ENCODE results near the gene SRP19. TPM values are rescaled to one million over a fixed set of nuclear protein-coding genes. Genes with fewer than 3 reads are reported as not detected.

The SRP19 gene
- total RNA-seq, 1 experiment from 2014 or later: 42.9 TPM

DNA sequence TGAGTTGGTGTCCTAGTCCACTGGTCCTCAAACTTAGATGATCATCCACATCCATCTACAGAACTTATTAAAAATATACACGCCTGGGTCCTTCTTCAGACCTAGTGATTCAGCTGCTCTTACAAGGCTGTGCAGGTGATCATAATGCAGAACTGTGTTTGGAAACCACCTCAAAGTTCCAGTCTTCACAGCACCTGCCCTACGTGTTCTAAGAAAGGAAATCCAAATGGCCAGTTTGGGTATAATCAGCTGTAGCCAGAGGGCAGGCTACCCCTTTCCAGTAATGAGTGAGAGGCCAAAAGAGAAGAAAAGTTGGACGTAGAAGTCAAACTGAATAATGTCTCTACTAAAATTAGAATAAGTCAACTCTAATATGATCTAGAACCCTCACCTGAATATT, 45.5 kb downstream of the SRP19 start:
- TF ChIP-seq, protein P1, sequence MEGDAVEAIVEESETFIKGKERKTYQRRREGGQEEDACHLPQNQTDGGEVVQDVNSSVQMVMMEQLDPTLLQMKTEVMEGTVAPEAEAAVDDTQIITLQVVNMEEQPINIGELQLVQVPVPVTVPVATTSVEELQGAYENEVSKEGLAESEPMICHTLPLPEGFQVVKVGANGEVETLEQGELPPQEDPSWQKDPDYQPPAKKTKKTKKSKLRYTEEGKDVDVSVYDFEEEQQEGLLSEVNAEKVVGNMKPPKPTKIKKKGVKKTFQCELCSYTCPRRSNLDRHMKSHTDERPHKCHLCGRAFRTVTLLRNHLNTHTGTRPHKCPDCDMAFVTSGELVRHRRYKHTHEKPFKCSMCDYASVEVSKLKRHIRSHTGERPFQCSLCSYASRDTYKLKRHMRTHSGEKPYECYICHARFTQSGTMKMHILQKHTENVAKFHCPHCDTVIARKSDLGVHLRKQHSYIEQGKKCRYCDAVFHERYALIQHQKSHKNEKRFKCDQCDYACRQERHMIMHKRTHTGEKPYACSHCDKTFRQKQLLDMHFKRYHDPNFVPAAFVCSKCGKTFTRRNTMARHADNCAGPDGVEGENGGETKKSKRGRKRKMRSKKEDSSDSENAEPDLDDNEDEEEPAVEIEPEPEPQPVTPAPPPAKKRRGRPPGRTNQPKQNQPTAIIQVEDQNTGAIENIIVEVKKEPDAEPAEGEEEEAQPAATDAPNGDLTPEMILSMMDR (conservative IDR thresholded peaks at IDR 0.05; ENCODE audit: low read depth, low read length): no peak
- TF ChIP-seq EZH2phosphoT487 (IDR thresholded peaks at IDR 0.05; ENCODE audit: borderline replicate concordance, low read length): no peak
- TF ChIP-seq EZH2 (IDR thresholded peaks at IDR 0.05; ENCODE audit: low read length, unreplicated experiment): no peak
- no peak for DNase-seq
- intact Hi-C loops (cut with micrococcal nuclease): no loop called here

DNA sequence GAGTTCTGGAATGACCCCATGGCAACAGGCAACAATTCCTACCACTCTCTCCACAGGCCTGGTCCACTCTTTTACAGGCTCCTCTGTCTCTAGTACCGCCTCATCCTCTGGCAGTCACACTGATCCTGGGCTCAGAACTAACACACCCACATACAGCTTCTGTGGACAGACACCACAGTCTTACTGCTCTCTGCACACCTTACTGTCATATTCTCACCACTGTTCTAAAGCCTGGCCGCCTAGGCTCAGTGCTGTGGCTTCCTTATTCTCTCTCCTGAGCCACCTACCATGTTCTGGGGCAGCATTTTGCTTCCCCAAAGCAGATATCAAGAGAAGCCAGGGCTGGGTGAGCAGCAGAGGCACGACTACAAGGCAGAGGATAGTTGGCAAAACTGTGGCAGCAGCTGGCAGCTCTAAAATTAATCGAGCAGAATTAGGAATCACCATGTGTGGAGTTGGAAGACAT, 46.1 kb downstream of the SRP19 start:
- Histone ChIP-seq H3K9ac (ENCODE audit: low read length) (no peak overlapping the region), H3K4me1 (ENCODE audit: insufficient read depth, low read length) (no peaks in the 10 kb centered on the region), H3F3A (ENCODE audit: low read length, unreplicated experiment) (no peaks in the 10 kb centered on the region), H3K27me3 (ENCODE audit: low read length) (no peaks in the 10 kb centered on the region), H2AFZ (ENCODE audit: low read length) (no peak overlapping the region), H3K4me2 (ENCODE audit: low read length) (no peak overlapping the region), H3K9me3 (ENCODE audit: low read length) (no peaks in the 10 kb centered on the region), H4K20me1 (ENCODE audit: low read length) (no peaks in the 10 kb centered on the region), H3K4me3 (ENCODE audit: low read length) (no peak overlapping the region), H3K27ac (ENCODE audit: low read length) (no peak overlapping the region), H3K9me2 (replicated peaks; ENCODE audit: low read length) (no peaks in the 10 kb centered on the region), H3K36me3 (ENCODE audit: low read depth, low read length) (peaks cover 11% of the 10 kb centered on the region), H3K79me2 (ENCODE audit: low read length) (0 out of 2 replicates have a peak, but pooled peaks cover 7% of the 10 kb centered on the region)
- intact Hi-C loops (cut with micrococcal nuclease): no loop called here
- DNase-seq (no peak), ATAC-seq (no peak)
- BruUV-seq (replicated peaks): no TSS peak
- ChIA-PET POLR2A (ENCODE audit: unreplicated experiment) (no interaction called here), CTCF (no interaction called here)
- TF ChIP-seq EZH2phosphoT487 (IDR thresholded peaks at IDR 0.05; ENCODE audit: borderline replicate concordance, low read length) (no peak), EZH2 (IDR thresholded peaks at IDR 0.05; ENCODE audit: low read length, unreplicated experiment) (no peak)
- TF ChIP-seq, protein P1 (conservative IDR thresholded peaks at IDR 0.05; ENCODE audit: low read depth, low read length): no peak

More for the DNA sequence above, 45.5 kb downstream of the SRP19 start:
- Histone ChIP-seq H3K36me3 (ENCODE audit: low read depth, low read length) (peaks cover 11% of the 10 kb centered on the region), H3K9me3 (ENCODE audit: low read length) (no peaks in the 10 kb centered on the region), H3K27ac (ENCODE audit: low read length) (no peak overlapping the region), H4K20me1 (ENCODE audit: low read length) (no peaks in the 10 kb centered on the region), H3K27me3 (ENCODE audit: low read length) (no peaks in the 10 kb centered on the region), H2AFZ (ENCODE audit: low read length) (no peak overlapping the region), H3K79me2 (ENCODE audit: low read length) (0 out of 2 replicates have a peak, but pooled peaks cover 7% of the 10 kb centered on the region), H3K9ac (ENCODE audit: low read length) (no peak overlapping the region), H3K4me1 (ENCODE audit: insufficient read depth, low read length) (no peaks in the 10 kb centered on the region), H3K9me2 (replicated peaks; ENCODE audit: low read length) (no peaks in the 10 kb centered on the region), H3F3A (ENCODE audit: low read length, unreplicated experiment) (no peaks in the 10 kb centered on the region), H3K4me2 (ENCODE audit: low read length) (no peak overlapping the region), H3K4me3 (ENCODE audit: low read length) (no peak overlapping the region)
- ChIA-PET CTCF (no interaction called here), POLR2A (ENCODE audit: unreplicated experiment) (no interaction called here)
- no peak for ATAC-seq
- BruUV-seq (replicated peaks): no TSS peak

DNA sequence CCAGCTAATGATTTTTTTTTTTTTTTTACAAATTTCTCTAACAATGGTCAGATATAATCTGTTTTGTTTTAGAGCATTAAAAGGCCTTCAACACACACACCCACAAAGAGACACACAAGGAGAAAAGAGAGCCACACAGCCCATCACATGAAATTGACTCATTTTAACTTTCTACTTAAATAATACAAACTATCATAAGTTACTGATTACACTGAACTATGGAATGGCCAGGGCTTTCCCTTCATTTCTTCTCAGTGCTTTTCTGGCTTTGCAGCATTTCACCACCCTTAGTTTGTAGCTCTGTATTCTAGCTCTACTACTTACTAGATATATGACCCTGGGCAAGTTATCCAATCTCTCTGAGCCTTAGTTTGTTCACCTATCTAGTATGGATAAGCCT, 47.8 kb downstream of the SRP19 start:
- POLR2A ChIA-PET (ENCODE audit: unreplicated experiment): no interaction called here
- no TSS peak for BruUV-seq (replicated peaks)

More for the DNA sequence above, 47.8 kb downstream of the SRP19 start:
- CTCF ChIA-PET: interaction anchor here (0.7 kb wide), 1 partner anchor 13 kb away, joined by 6 read pairs; no protein-coding TSS in a partner anchor
- H3F3A ChIP-seq (ENCODE audit: low read length, unreplicated experiment): no peaks in the 10 kb centered on the region
- TF ChIP-seq, protein P1 (conservative IDR thresholded peaks at IDR 0.05; ENCODE audit: low read depth, low read length): no peak
- TF ChIP-seq EZH2 (IDR thresholded peaks at IDR 0.05; ENCODE audit: low read length, unreplicated experiment) (no peak), EZH2phosphoT487 (IDR thresholded peaks at IDR 0.05; ENCODE audit: borderline replicate concordance, low read length) (no peak)
- H2AFZ ChIP-seq (ENCODE audit: low read length): no peak overlapping the region
- DNase-seq: no peak
- no peak overlapping the region for H3K4me3 ChIP-seq (ENCODE audit: low read length)
- H3K9me2 ChIP-seq (replicated peaks; ENCODE audit: low read length): no peaks in the 10 kb centered on the region
- no peak overlapping the region for H3K27ac ChIP-seq (ENCODE audit: low read length)
- H3K9ac ChIP-seq (ENCODE audit: low read length): no peak overlapping the region
- intact Hi-C loops (cut with micrococcal nuclease): no loop called here
- no peak for ATAC-seq
- H3K36me3 ChIP-seq (ENCODE audit: low read depth, low read length): peaks cover 11% of the 10 kb centered on the region
- H3K9me3 ChIP-seq (ENCODE audit: low read length): no peaks in the 10 kb centered on the region
- no peaks in the 10 kb centered on the region for H3K4me1 ChIP-seq (ENCODE audit: insufficient read depth, low read length)
- H4K20me1 ChIP-seq (ENCODE audit: low read length): no peaks in the 10 kb centered on the region
- H3K4me2 ChIP-seq (ENCODE audit: low read length): no peak overlapping the region
- no peaks in the 10 kb centered on the region for H3K27me3 ChIP-seq (ENCODE audit: low read length)
- peaks cover 15% of the 10 kb centered on the region for H3K79me2 ChIP-seq (ENCODE audit: low read length)

Measured in PC-3 (cell line).